Mucosa of descending colon (tissue), 3 donors: Measurements from ENCODE around the gene MTX3. TPM values are rescaled to one million over a fixed set of nuclear protein-coding genes. Genes with fewer than 3 reads are reported as not detected.

Experiments
- ATAC-seq: fragments of 200-7000 bp; cut with Tn5 transposase; one replicate; pipeline ENCODE4 v1.9.1; 2020; ENCODE audit warnings: mild to moderate bottlenecking, moderate library complexity
- DNase-seq, 3 donors: peaks; one replicate each; pipeline ENCODE4 v3.0.0-alpha.2; 2020
- H3K36me3 ChIP-seq: fragments of 200-600 bp; one replicate; pipeline ENCODE4 v1.8.0; 2021; ENCODE audit warnings: low read depth, mild to moderate bottlenecking
- H3K4me1 ChIP-seq: fragments of 200-600 bp; one replicate; pipeline ENCODE4 v1.8.0; 2021; ENCODE audit warnings: low read depth, mild to moderate bottlenecking
- H3K4me3 ChIP-seq: fragments of 200-600 bp; one replicate; pipeline ENCODE4 v1.8.0; 2021; ENCODE audit warnings: mild to moderate bottlenecking
- H3K9me3 ChIP-seq: fragments of 200-600 bp; one replicate; pipeline ENCODE4 v1.8.0; 2021; ENCODE audit warnings: mild to moderate bottlenecking
- CTCF ChIP-seq: fragments of 200-600 bp; IDR thresholded peaks from one replicate; pipeline ENCODE4 v1.8.0; 2022; ENCODE audit warnings: antibody characterized with exemption, mild to moderate bottlenecking
- intact Hi-C, 2 donors: fragments of 100-400 bp; cut with DNase I in 1 of 2; cut with micrococcal nuclease in 1 of 2; formaldehyde crosslinking; loops; one replicate each; pipeline versions ENCODE4 v1.11.0 to v1.11.1; 2022; cut with DNase I, micrococcal nuclease
- total RNA-seq, 3 donors: library from RNA; stranded (reverse); fragmentation: NEBNext Ultra II Directional in 2 of 3; extraction: Animal tissue kit (Norgen Biotek cat#: 25700) in 2 of 3; gene quantifications; one replicate each; pipeline versions ENCODE4 v1.2.1 to v1.2.4, GENCODE V29; 2021 to 2023
- donor health status: DM: no; HTN: no; CAD: no; lungs with moderate emphysema.
- donor health status: DM: no; HTN: no; CAD: no.
- donor health status: DM: no; HTN: yes; CAD: no.

MTX3 gene
- total RNA-seq, 3 donors from 2014 or later = 7.9 to 15.3 (median 8.8) TPM

GRCh38 chr5:79936002-79936645, 54.9 kb downstream of the MTX3 start:
- intact Hi-C loops = no loop called here
- Histone ChIP-seq H3K9me3 (no peaks in the 10 kb centered on the region), H3K4me3 (no peak overlapping the region), H3K4me1 (no peaks in the 10 kb centered on the region), H3K36me3 (no peaks in the 10 kb centered on the region)
- ATAC-seq = no peak
- DNase-seq = no peak
- no peak for TF ChIP-seq CTCF

- H3K9me3 ChIP-seq = no peaks in the 10 kb centered on the region
- DNase-seq (no peak), ATAC-seq (no peak)
- H3K4me1 ChIP-seq = no peaks in the 10 kb centered on the region
- no peaks in the 10 kb centered on the region for H3K36me3 ChIP-seq
- intact Hi-C loops = no loop called here
- TF ChIP-seq CTCF = no peak
- no peak overlapping the region for H3K4me3 ChIP-seq
Measured at GRCh38 chr5:79934681-79935080, 56.4 kb downstream of the MTX3 start.

- no peaks in the 10 kb centered on the region for H3K36me3 ChIP-seq
- no peak for TF ChIP-seq CTCF
- DNase-seq (no peak), ATAC-seq (no peak)
- no peaks in the 10 kb centered on the region for H3K9me3 ChIP-seq
- no peak overlapping the region for H3K4me3 ChIP-seq
- intact Hi-C loops = no loop called here
- no peaks in the 10 kb centered on the region for H3K4me1 ChIP-seq
Measured at GRCh38 chr5:79932510-79933504, 58.3 kb downstream of the MTX3 start.

- Histone ChIP-seq H3K4me1 (no peaks in the 10 kb centered on the region), H3K9me3 (no peaks in the 10 kb centered on the region), H3K36me3 (no peaks in the 10 kb centered on the region), H3K4me3 (no peak overlapping the region)
- intact Hi-C loops = no loop called here
- DNase-seq = no peak
- no peak for TF ChIP-seq CTCF
- no peak for ATAC-seq
Measured at GRCh38 chr5:79931866-79932265, 59.2 kb downstream of the MTX3 start.

- no peaks in the 10 kb centered on the region for H3K4me1 ChIP-seq
- H3K4me3 ChIP-seq = no peak overlapping the region
- intact Hi-C loops = no loop called here
- no peak for TF ChIP-seq CTCF
- ATAC-seq (no peak), DNase-seq (no peak)
- no peaks in the 10 kb centered on the region for H3K9me3 ChIP-seq
- no peaks in the 10 kb centered on the region for H3K36me3 ChIP-seq
Measured at GRCh38 chr5:79931409-79931808, 59.7 kb downstream of the MTX3 start.
